Measurements from ENCODE around the gene CMSS1.
"Not testable (repeated sequence)": the region's sequence is repeated elsewhere in the genome, so short reads cannot be mapped to it uniquely, and the experiment has no call there.

CMSS1 gene

GRCh38 chr3:100228247-100228646 lies 410.6 kb downstream of the CMSS1 start:
- DNase-seq (ENCODE audit: low read depth in 2 of 2) = no peak

GRCh38 chr3:100229188-100229587 lies 411.5 kb downstream of the CMSS1 start:
- DNase-seq (ENCODE audit: low read depth in 2 of 2) = not testable (repeated sequence)

- no peak for DNase-seq (ENCODE audit: low read depth in 2 of 2)
These were observed 413.0 kb downstream of the CMSS1 start for GRCh38 chr3:100230710-100231109.
